Esophagus squamous epithelium (tissue), 5 donors: Measurements from ENCODE around the gene MUC20. TPM values are rescaled to one million over a fixed set of nuclear protein-coding genes. Genes with fewer than 3 reads are reported as not detected.
"Not testable (repeated sequence)": the region's sequence is repeated elsewhere in the genome, so short reads cannot be mapped to it uniquely, and the experiment has no call there.

ENCODE experiments used
- DNase-seq: peaks from one replicate; lab custom pipeline; 2025; lab: John Stamatoyannopoulos, UW
- H3K27ac ChIP-seq, 4 donors: fragments of 200-600 bp; sonication (generic); one replicate each; pipeline ENCODE4 v1.5.1; 2016 to 2019; ENCODE audit warnings: mild to moderate bottlenecking in 1 of 4
- H3K27me3 ChIP-seq, 4 donors: fragments of 200-600 bp; sonication (generic); 1 replicate in 3 of 4; 2 replicates in 1 of 4; pipeline versions ENCODE4 v1.5.1 to v1.6.0; 2017 to 2021; ENCODE audit warnings: antibody characterized with exemption in 1 of 4
- H3K36me3 ChIP-seq, 3 donors: fragments of 200-600 bp; sonication (generic); one replicate each; pipeline ENCODE4 v1.5.1; 2016 to 2019
- H3K4me1 ChIP-seq, 3 donors: fragments of 200-600 bp; sonication (generic); one replicate each; pipeline ENCODE4 v1.5.1; 2017 to 2019
- H3K4me3 ChIP-seq, 4 donors: fragments of 200-600 bp; sonication (generic); 1 replicate in 3 of 4; 2 replicates in 1 of 4; pipeline ENCODE4 v1.5.1; 2016 to 2019; ENCODE audit warnings: mild to moderate bottlenecking in 2 of 4, moderate library complexity in 1 of 4
- H3K9me3 ChIP-seq, 3 donors: fragments of 200-600 bp; sonication (generic); one replicate each; pipeline ENCODE4 v1.5.1; 2016 to 2019
- POLR2A ChIP-seq, 4 donors: fragments of 450-650 bp; IDR thresholded peaks; one replicate each; pipeline ENCODE4 v1.6.1; 2017; ENCODE audit warnings: antibody characterized with exemption in 4 of 4, mild to moderate bottlenecking in 4 of 4, moderate library complexity in 3 of 4
- WGBS, 2 donors: methylation state at CpG; one replicate each; pipeline ENCODE4 v1.1.5; 2018; 5-methylcytosine and 5-hydroxymethylcytosine counted together
- intact Hi-C: fragments of 100-400 bp; cut with DNase I; formaldehyde crosslinking; loops from one replicate; pipeline ENCODE4 v1.15.0; 2022
- total RNA-seq, 4 donors: library from RNA; depleted of rRNA; stranded (reverse); fragments of >200 nt; gene quantifications; one replicate each; pipeline ENCODE4 v1.1.0, GENCODE V29; 2016
- TF ChIP-seq, protein P1 (sequence below), 6 experiments: fragments of 450-650 bp in 4 of 6; fragments of 200-600 bp in 2 of 6; sonication (generic) in 2 of 6; IDR thresholded peaks; one replicate each; pipeline ENCODE4 v1.5.1; 2016 to 2019; ENCODE audit warnings: antibody characterized with exemption in 6 of 6, mild to moderate bottlenecking in 4 of 6, moderate library complexity in 4 of 6
- donor health status: DM: yes; HTN: yes; CAD: no.

The MUC20 gene
- total RNA-seq, 4 donors from 2014 or later: 14.1 to 64.1 (median 25.7) TPM

DNA sequence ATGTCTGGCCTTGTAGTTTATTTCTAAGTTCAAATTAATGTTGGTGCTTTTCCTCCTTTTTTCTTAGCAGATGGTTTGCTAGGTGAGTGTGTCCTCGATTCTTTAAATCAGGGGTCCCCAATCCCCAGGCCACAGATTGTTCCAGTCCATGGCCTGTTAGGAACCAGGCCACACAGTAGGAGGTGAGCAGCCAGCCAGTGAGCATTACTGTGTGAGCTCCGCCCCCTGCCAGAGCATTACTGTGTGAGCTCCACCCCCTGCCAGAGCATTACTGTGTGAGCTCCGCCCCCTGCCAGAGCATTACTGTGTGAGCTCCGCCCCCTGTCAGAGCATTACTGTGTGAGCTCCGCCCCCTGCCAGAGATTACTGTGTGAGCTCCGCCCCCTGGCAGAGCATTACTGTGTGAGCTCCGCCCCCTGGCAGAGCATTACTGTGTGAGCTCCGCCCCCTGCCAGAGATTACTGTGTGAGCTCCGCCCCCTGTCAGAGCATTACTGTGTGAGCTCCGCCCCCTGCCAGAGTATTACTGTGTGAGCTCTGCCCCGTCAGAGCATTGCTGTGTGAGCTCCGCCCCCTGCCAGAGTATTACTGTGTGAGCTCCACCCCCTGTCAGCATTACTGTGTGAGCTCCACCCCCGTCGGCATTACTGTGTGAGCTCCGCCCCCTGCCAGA lies 34.1 kb upstream of the MUC20 start:
- intact Hi-C loops, DNase-seq, H3K27ac ChIP-seq, H3K4me3 ChIP-seq, H3K27me3 ChIP-seq, H3K9me3 ChIP-seq: not testable (repeated sequence)
- 82 to 100% methylated on average over 1 of the region's 15 CpGs for WGBS, 2 donors
- Histone ChIP-seq H3K36me3 (peaks cover 10 to 86% (median 26%) of the 10 kb centered on the region in 3 donors), H3K4me1 (peaks cover 0 to 15% (median 0%) of the 10 kb centered on the region in 3 donors)

GRCh38 chr3:195687209-195687760 lies 33.5 kb upstream of the MUC20 start:
- H3K27me3 ChIP-seq, DNase-seq, intact Hi-C loops, H3K4me3 ChIP-seq, H3K9me3 ChIP-seq: not testable (repeated sequence)
- Histone ChIP-seq H3K36me3 (peaks cover 10 to 87% (median 26%) of the 10 kb centered on the region in 3 donors), H3K4me1 (peaks cover 0 to 15% (median 0%) of the 10 kb centered on the region in 3 donors), H3K27ac (peak overlapping the region in 1 of 4 donors; percentile 39)
- 90 to 98% methylated on average over 3 to 8 of the region's 15 CpGs for WGBS, 2 donors

- intact Hi-C loops, DNase-seq, H3K9me3 ChIP-seq, H3K4me3 ChIP-seq, H3K27me3 ChIP-seq: not testable (repeated sequence)
- WGBS, 2 donors: 56 to 70% methylated on average over 4 of the region's 14 CpGs
- Histone ChIP-seq H3K36me3 (peaks cover 10 to 87% (median 21%) of the 10 kb centered on the region in 3 donors), H3K27ac (peak overlapping the region in 1 of 4 donors; percentile 33), H3K4me1 (peaks cover 0 to 15% (median 0%) of the 10 kb centered on the region in 3 donors)
Measured at GRCh38 chr3:195688471-195689183, 32.2 kb upstream of the MUC20 start.

DNA sequence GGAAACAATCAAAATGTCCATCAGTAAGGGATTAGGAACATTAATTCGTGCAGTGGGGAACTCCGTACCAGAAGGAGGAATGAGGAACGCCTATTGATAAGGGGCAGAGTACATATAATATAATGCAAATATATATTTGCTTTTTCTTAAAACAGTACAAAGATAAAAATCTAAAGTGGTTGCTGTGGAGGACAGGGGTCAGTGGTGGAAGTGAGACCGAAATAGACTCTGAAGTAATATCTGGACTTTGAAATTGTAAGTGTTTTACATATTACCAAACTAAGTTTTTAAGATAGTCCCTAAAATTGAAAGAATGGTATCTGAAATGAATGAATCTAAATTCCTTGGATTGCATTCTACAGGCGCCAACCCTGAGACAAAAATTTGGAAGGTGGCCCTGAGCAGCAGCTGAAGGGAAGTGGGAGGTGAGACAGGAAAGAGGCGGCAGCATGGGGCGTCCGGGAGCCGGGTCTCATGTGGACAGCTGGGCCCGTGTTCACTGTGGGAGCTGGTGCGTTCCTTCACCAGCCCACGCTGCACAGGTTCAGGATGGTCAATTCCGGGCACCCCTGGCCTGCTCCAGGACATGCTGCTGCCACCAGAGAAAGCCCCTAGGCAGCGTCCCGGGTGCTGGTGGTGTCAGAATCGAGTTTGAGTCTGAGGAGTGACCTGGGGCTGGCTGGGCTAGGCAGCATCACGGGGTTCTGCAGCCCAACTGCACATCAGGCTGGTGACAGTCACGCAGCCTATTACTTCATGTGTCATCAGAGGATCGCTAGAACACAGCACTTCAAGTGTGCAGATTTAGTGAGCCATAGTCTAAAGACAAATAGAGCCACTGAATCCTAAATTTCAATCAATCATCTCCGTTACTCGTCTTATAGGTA lies 31.4 kb upstream of the MUC20 start:
- H3K9me3 ChIP-seq, intact Hi-C loops, H3K4me3 ChIP-seq, DNase-seq, H3K27me3 ChIP-seq, H3K4me1 ChIP-seq: not testable (repeated sequence)
- H3K36me3 ChIP-seq: peaks cover 2 to 87% (median 14%) of the 10 kb centered on the region in 3 donors
- 70 to 78% methylated on average over 9 to 20 of the region's 21 CpGs for whole genome bisulfite sequencing, 2 donors
- H3K27ac ChIP-seq: peak overlapping the region in 2 of 4 donors; percentile 33 to 46

- Histone ChIP-seq H3K4me3 (no peak overlapping the region), H3K4me1 (no peaks in the 10 kb centered on the region), H3K36me3 (peaks cover 4 to 88% (median 14%) of the 10 kb centered on the region in 3 donors), H3K9me3 (no peaks in the 10 kb centered on the region), H3K27me3 (no peaks in the 10 kb centered on the region), H3K27ac (no peak overlapping the region)
- WGBS, 2 donors: 92 to 97% methylated on average over 9 of the region's 9 CpGs
- TF ChIP-seq, protein P1, sequence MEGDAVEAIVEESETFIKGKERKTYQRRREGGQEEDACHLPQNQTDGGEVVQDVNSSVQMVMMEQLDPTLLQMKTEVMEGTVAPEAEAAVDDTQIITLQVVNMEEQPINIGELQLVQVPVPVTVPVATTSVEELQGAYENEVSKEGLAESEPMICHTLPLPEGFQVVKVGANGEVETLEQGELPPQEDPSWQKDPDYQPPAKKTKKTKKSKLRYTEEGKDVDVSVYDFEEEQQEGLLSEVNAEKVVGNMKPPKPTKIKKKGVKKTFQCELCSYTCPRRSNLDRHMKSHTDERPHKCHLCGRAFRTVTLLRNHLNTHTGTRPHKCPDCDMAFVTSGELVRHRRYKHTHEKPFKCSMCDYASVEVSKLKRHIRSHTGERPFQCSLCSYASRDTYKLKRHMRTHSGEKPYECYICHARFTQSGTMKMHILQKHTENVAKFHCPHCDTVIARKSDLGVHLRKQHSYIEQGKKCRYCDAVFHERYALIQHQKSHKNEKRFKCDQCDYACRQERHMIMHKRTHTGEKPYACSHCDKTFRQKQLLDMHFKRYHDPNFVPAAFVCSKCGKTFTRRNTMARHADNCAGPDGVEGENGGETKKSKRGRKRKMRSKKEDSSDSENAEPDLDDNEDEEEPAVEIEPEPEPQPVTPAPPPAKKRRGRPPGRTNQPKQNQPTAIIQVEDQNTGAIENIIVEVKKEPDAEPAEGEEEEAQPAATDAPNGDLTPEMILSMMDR (IDR thresholded peaks at IDR 0.05): no peak
- no peak for TF ChIP-seq POLR2A (IDR thresholded peaks at IDR 0.05)
- intact Hi-C loops: no loop called here
- no peak for DNase-seq
Measured at GRCh38 chr3:195690951-195691350, 29.8 kb upstream of the MUC20 start.

GRCh38 chr3:195691596-195692353 lies 29.0 kb upstream of the MUC20 start:
- peaks cover 4 to 88% (median 10%) of the 10 kb centered on the region in 3 donors for H3K36me3 ChIP-seq
- intact Hi-C loops, H3K4me1 ChIP-seq: not testable (repeated sequence)

DNA sequence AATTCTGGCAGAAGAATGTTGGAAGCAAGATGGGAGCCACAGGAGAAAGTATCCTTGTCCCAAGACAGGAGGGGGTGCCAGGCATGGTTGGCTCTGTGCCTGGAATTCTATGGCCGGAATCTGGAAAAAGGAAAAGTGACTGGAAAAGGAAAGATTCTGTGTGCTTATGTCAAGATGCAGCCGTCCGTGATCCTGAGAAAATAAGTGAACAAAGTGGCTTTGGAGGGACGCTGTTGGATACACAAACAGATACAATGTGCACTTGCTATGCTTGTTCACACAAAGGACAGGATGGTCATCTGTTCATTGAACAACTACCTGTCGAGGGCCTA lies 28.5 kb upstream of the MUC20 start:
- Histone ChIP-seq H3K27me3 (no peaks in the 10 kb centered on the region), H3K36me3 (peaks cover 4 to 90% (median 9%) of the 10 kb centered on the region in 3 donors), H3K27ac (no peak overlapping the region), H3K4me3 (no peak overlapping the region), H3K9me3 (no peaks in the 10 kb centered on the region), H3K4me1 (peaks cover 0 to 3% (median 2%) of the 10 kb centered on the region in 3 donors)
- no peak for TF ChIP-seq POLR2A (IDR thresholded peaks at IDR 0.05)
- TF ChIP-seq, protein P1 (IDR thresholded peaks at IDR 0.05): no peak
- 72 to 82% methylated on average over 5 of the region's 5 CpGs for WGBS, 2 donors
- no peak for DNase-seq
- intact Hi-C loops: no loop called here

More at GRCh38 chr3:195691596-195692353, 29.0 kb upstream of the MUC20 start:
- H3K9me3 ChIP-seq, H3K27me3 ChIP-seq, H3K4me3 ChIP-seq, H3K27ac ChIP-seq, DNase-seq: not testable (repeated sequence)
- 92% methylated on average over 8 to 9 of the region's 11 CpGs for WGBS, 2 donors
